ENCODE data around the gene PPFIA1.

PPFIA1 gene

GRCh38 chr11:70364178-70364577 lies 93.7 kb downstream of the PPFIA1 start:
- Histone ChIP-seq H3K4me3 (ENCODE audit: low read length in 2 of 2) (no peak overlapping the region), H3K9me3 (ENCODE audit: control insufficient read depth in 2 of 2, low read length in 2 of 2) (no peaks in the 10 kb centered on the region), H3K27ac (ENCODE audit: low read depth in 2 of 2, low read length in 2 of 2) (no peak overlapping the region), H3K36me3 (ENCODE audit: control insufficient read depth in 2 of 2, insufficient read depth in 2 of 2, low read length in 2 of 2) (peaks cover 46 to 49% of the 10 kb centered on the region in 2 donors), H3K27me3 (ENCODE audit: control insufficient read depth in 2 of 2, insufficient read depth in 2 of 2, low read length in 2 of 2) (no peaks in the 10 kb centered on the region), H3K4me1 (ENCODE audit: control insufficient read depth in 2 of 2, insufficient read depth in 2 of 2, low read length in 2 of 2) (no peaks in the 10 kb centered on the region), H3K9ac (ENCODE audit: low read depth in 1 of 2, low read length in 2 of 2) (no peak overlapping the region)

GRCh38 chr11:70364745-70365543 lies 94.5 kb downstream of the PPFIA1 start:
- no peak overlapping the region for H3K27ac ChIP-seq (ENCODE audit: low read depth in 2 of 2, low read length in 2 of 2)
- no peaks in the 10 kb centered on the region for H3K9me3 ChIP-seq (ENCODE audit: control insufficient read depth in 2 of 2, low read length in 2 of 2)
- H3K27me3 ChIP-seq (ENCODE audit: control insufficient read depth in 2 of 2, insufficient read depth in 2 of 2, low read length in 2 of 2) = no peaks in the 10 kb centered on the region
- H3K36me3 ChIP-seq (ENCODE audit: control insufficient read depth in 2 of 2, insufficient read depth in 2 of 2, low read length in 2 of 2) = peaks cover 38 to 48% of the 10 kb centered on the region in 2 donors
- H3K9ac ChIP-seq (ENCODE audit: low read depth in 1 of 2, low read length in 2 of 2) = no peak overlapping the region
- no peaks in the 10 kb centered on the region for H3K4me1 ChIP-seq (ENCODE audit: control insufficient read depth in 2 of 2, insufficient read depth in 2 of 2, low read length in 2 of 2)
- no peak overlapping the region for H3K4me3 ChIP-seq (ENCODE audit: low read length in 2 of 2)

GRCh38 chr11:70365544-70365927 lies 95.0 kb downstream of the PPFIA1 start:
- no peak overlapping the region for H3K9ac ChIP-seq (ENCODE audit: low read depth in 1 of 2, low read length in 2 of 2)
- no peak overlapping the region for H3K27ac ChIP-seq (ENCODE audit: low read depth in 2 of 2, low read length in 2 of 2)
- no peak overlapping the region for H3K4me3 ChIP-seq (ENCODE audit: low read length in 2 of 2)
- no peaks in the 10 kb centered on the region for H3K27me3 ChIP-seq (ENCODE audit: control insufficient read depth in 2 of 2, insufficient read depth in 2 of 2, low read length in 2 of 2)
- H3K4me1 ChIP-seq (ENCODE audit: control insufficient read depth in 2 of 2, insufficient read depth in 2 of 2, low read length in 2 of 2) = no peaks in the 10 kb centered on the region
- H3K9me3 ChIP-seq (ENCODE audit: control insufficient read depth in 2 of 2, low read length in 2 of 2) = no peaks in the 10 kb centered on the region
- peaks cover 37 to 45% of the 10 kb centered on the region in 2 donors for H3K36me3 ChIP-seq (ENCODE audit: control insufficient read depth in 2 of 2, insufficient read depth in 2 of 2, low read length in 2 of 2)

- no peak overlapping the region for H3K9ac ChIP-seq (ENCODE audit: low read depth in 1 of 2, low read length in 2 of 2)
- no peaks in the 10 kb centered on the region for H3K27me3 ChIP-seq (ENCODE audit: control insufficient read depth in 2 of 2, insufficient read depth in 2 of 2, low read length in 2 of 2)
- no peaks in the 10 kb centered on the region for H3K4me1 ChIP-seq (ENCODE audit: control insufficient read depth in 2 of 2, insufficient read depth in 2 of 2, low read length in 2 of 2)
- no peak overlapping the region for H3K4me3 ChIP-seq (ENCODE audit: low read length in 2 of 2)
- peaks cover 34 to 35% of the 10 kb centered on the region in 2 donors for H3K36me3 ChIP-seq (ENCODE audit: control insufficient read depth in 2 of 2, insufficient read depth in 2 of 2, low read length in 2 of 2)
- no peaks in the 10 kb centered on the region for H3K9me3 ChIP-seq (ENCODE audit: control insufficient read depth in 2 of 2, low read length in 2 of 2)
- H3K27ac ChIP-seq (ENCODE audit: low read depth in 2 of 2, low read length in 2 of 2) = no peak overlapping the region
Observed at GRCh38 chr11:70367071-70367470, 96.6 kb downstream of the PPFIA1 start.

GRCh38 chr11:70368961-70369360 lies 98.5 kb downstream of the PPFIA1 start:
- Histone ChIP-seq H3K27ac (ENCODE audit: low read depth in 2 of 2, low read length in 2 of 2) (no peak overlapping the region), H3K9me3 (ENCODE audit: control insufficient read depth in 2 of 2, low read length in 2 of 2) (no peaks in the 10 kb centered on the region), H3K4me1 (ENCODE audit: control insufficient read depth in 2 of 2, insufficient read depth in 2 of 2, low read length in 2 of 2) (no peaks in the 10 kb centered on the region), H3K36me3 (ENCODE audit: control insufficient read depth in 2 of 2, insufficient read depth in 2 of 2, low read length in 2 of 2) (peaks cover 37 to 43% of the 10 kb centered on the region in 2 donors), H3K9ac (ENCODE audit: low read depth in 1 of 2, low read length in 2 of 2) (no peak overlapping the region), H3K4me3 (ENCODE audit: low read length in 2 of 2) (no peak overlapping the region), H3K27me3 (ENCODE audit: control insufficient read depth in 2 of 2, insufficient read depth in 2 of 2, low read length in 2 of 2) (no peaks in the 10 kb centered on the region)

GRCh38 chr11:70371241-70371640 lies 100.8 kb downstream of the PPFIA1 start:
- no peak overlapping the region for H3K27ac ChIP-seq (ENCODE audit: low read depth in 2 of 2, low read length in 2 of 2)
- H3K36me3 ChIP-seq (ENCODE audit: control insufficient read depth in 2 of 2, insufficient read depth in 2 of 2, low read length in 2 of 2) = peaks cover 32 to 47% of the 10 kb centered on the region in 2 donors
- no peaks in the 10 kb centered on the region for H3K27me3 ChIP-seq (ENCODE audit: control insufficient read depth in 2 of 2, insufficient read depth in 2 of 2, low read length in 2 of 2)
- H3K4me1 ChIP-seq (ENCODE audit: control insufficient read depth in 2 of 2, insufficient read depth in 2 of 2, low read length in 2 of 2) = no peaks in the 10 kb centered on the region
- H3K4me3 ChIP-seq (ENCODE audit: low read length in 2 of 2) = no peak overlapping the region
- no peak overlapping the region for H3K9ac ChIP-seq (ENCODE audit: low read depth in 1 of 2, low read length in 2 of 2)
- no peaks in the 10 kb centered on the region for H3K9me3 ChIP-seq (ENCODE audit: control insufficient read depth in 2 of 2, low read length in 2 of 2)

- Histone ChIP-seq H3K4me1 (ENCODE audit: control insufficient read depth in 2 of 2, insufficient read depth in 2 of 2, low read length in 2 of 2) (no peaks in the 10 kb centered on the region), H3K27me3 (ENCODE audit: control insufficient read depth in 2 of 2, insufficient read depth in 2 of 2, low read length in 2 of 2) (no peaks in the 10 kb centered on the region), H3K27ac (ENCODE audit: low read depth in 2 of 2, low read length in 2 of 2) (no peak overlapping the region), H3K9ac (ENCODE audit: low read depth in 1 of 2, low read length in 2 of 2) (no peak overlapping the region), H3K36me3 (ENCODE audit: control insufficient read depth in 2 of 2, insufficient read depth in 2 of 2, low read length in 2 of 2) (peaks cover 31 to 51% of the 10 kb centered on the region in 2 donors), H3K9me3 (ENCODE audit: control insufficient read depth in 2 of 2, low read length in 2 of 2) (no peaks in the 10 kb centered on the region), H3K4me3 (ENCODE audit: low read length in 2 of 2) (no peak overlapping the region)
Observed at GRCh38 chr11:70372076-70372475, 101.6 kb downstream of the PPFIA1 start.

- Histone ChIP-seq H3K9ac (ENCODE audit: low read depth in 1 of 2, low read length in 2 of 2) (no peak overlapping the region), H3K27me3 (ENCODE audit: control insufficient read depth in 2 of 2, insufficient read depth in 2 of 2, low read length in 2 of 2) (no peaks in the 10 kb centered on the region), H3K4me3 (ENCODE audit: low read length in 2 of 2) (no peak overlapping the region), H3K36me3 (ENCODE audit: control insufficient read depth in 2 of 2, insufficient read depth in 2 of 2, low read length in 2 of 2) (peaks cover 45 to 70% of the 10 kb centered on the region in 2 donors), H3K27ac (ENCODE audit: low read depth in 2 of 2, low read length in 2 of 2) (no peak overlapping the region), H3K4me1 (ENCODE audit: control insufficient read depth in 2 of 2, insufficient read depth in 2 of 2, low read length in 2 of 2) (no peaks in the 10 kb centered on the region), H3K9me3 (ENCODE audit: control insufficient read depth in 2 of 2, low read length in 2 of 2) (no peaks in the 10 kb centered on the region)
Observed at GRCh38 chr11:70376621-70377020, 106.1 kb downstream of the PPFIA1 start.

- no peak overlapping the region for H3K4me3 ChIP-seq (ENCODE audit: low read length in 2 of 2)
- H3K36me3 ChIP-seq (ENCODE audit: control insufficient read depth in 2 of 2, insufficient read depth in 2 of 2, low read length in 2 of 2) = peaks cover 42 to 74% of the 10 kb centered on the region in 2 donors
- H3K27ac ChIP-seq (ENCODE audit: low read depth in 2 of 2, low read length in 2 of 2) = no peak overlapping the region
- H3K27me3 ChIP-seq (ENCODE audit: control insufficient read depth in 2 of 2, insufficient read depth in 2 of 2, low read length in 2 of 2) = no peaks in the 10 kb centered on the region
- H3K4me1 ChIP-seq (ENCODE audit: control insufficient read depth in 2 of 2, insufficient read depth in 2 of 2, low read length in 2 of 2) = no peaks in the 10 kb centered on the region
- H3K9ac ChIP-seq (ENCODE audit: low read depth in 1 of 2, low read length in 2 of 2) = no peak overlapping the region
- no peaks in the 10 kb centered on the region for H3K9me3 ChIP-seq (ENCODE audit: control insufficient read depth in 2 of 2, low read length in 2 of 2)
Observed at GRCh38 chr11:70377645-70378044, 107.2 kb downstream of the PPFIA1 start.

- H3K27ac ChIP-seq (ENCODE audit: low read depth in 2 of 2, low read length in 2 of 2) = no peak overlapping the region
- H3K36me3 ChIP-seq (ENCODE audit: control insufficient read depth in 2 of 2, insufficient read depth in 2 of 2, low read length in 2 of 2) = peaks cover 35 to 70% of the 10 kb centered on the region in 2 donors
- H3K4me1 ChIP-seq (ENCODE audit: control insufficient read depth in 2 of 2, insufficient read depth in 2 of 2, low read length in 2 of 2) = no peaks in the 10 kb centered on the region
Observed at GRCh38 chr11:70378506-70379134, 108.1 kb downstream of the PPFIA1 start.

More at GRCh38 chr11:70378506-70379134, 108.1 kb downstream of the PPFIA1 start:
- Histone ChIP-seq H3K9ac (ENCODE audit: low read depth in 1 of 2, low read length in 2 of 2) (no peak overlapping the region), H3K9me3 (ENCODE audit: control insufficient read depth in 2 of 2, low read length in 2 of 2) (no peaks in the 10 kb centered on the region), H3K4me3 (ENCODE audit: low read length in 2 of 2) (no peak overlapping the region), H3K27me3 (ENCODE audit: control insufficient read depth in 2 of 2, insufficient read depth in 2 of 2, low read length in 2 of 2) (no peaks in the 10 kb centered on the region)
